ENCODE measurements around the gene RAB35. TPM values are rescaled to one million over a fixed set of nuclear protein-coding genes. Genes with fewer than 3 reads are reported as not detected.

The RAB35 gene
- total RNA-seq, 1 experiment from 2014 or later: 62.0 TPM

- Histone ChIP-seq H3K36me3 (ENCODE audit: control insufficient read depth, insufficient read depth, low read length) (peaks cover 50% of the 10 kb centered on the region), H3K4me1 (ENCODE audit: control insufficient read depth, insufficient read depth, low read length) (no peaks in the 10 kb centered on the region), H3K4me3 (ENCODE audit: low read depth in 2 of 2, low read length in 2 of 2) (no peak overlapping the region), H3K9me3 (ENCODE audit: control insufficient read depth, insufficient read depth, low read depth, low read length) (no peaks in the 10 kb centered on the region), H3K27ac (ENCODE audit: low read length) (no peak overlapping the region), H3K27me3 (ENCODE audit: control insufficient read depth, insufficient read depth, low read length) (no peaks in the 10 kb centered on the region)
- BruUV-seq (replicated peaks): no TSS peak
- intact Hi-C loops (cut with micrococcal nuclease; ENCODE audit: unreplicated experiment): no loop called here
- TF ChIP-seq CTCF (IDR thresholded peaks at IDR 0.05) (no peak), POLR2AphosphoS5 (IDR thresholded peaks at IDR 0.05; ENCODE audit: low read depth, low read length) (no peak)
- in situ Hi-C loops (cut with HindIII; ENCODE audit: low pct_unique_long_range_greater_than_20kb, low sequenced_read_pairs): no loop called here
- ATAC-seq (no peak), DNase-seq (ENCODE audit: low read depth, low spot score) (no peak)
- ChIA-PET POLR2A (no interaction called here), CTCF (no interaction called here)
These were observed 16.4 kb upstream of the RAB35 start for GRCh38 chr12:120132863-120133385.

- BruUV-seq (replicated peaks): no TSS peak
- H3K27me3 ChIP-seq (ENCODE audit: control insufficient read depth, insufficient read depth, low read length): no peaks in the 10 kb centered on the region
- ATAC-seq (no peak), DNase-seq (ENCODE audit: low read depth, low spot score) (no peak)
- POLR2A ChIA-PET: no interaction called here
- TF ChIP-seq POLR2AphosphoS5 (IDR thresholded peaks at IDR 0.05; ENCODE audit: low read depth, low read length) (no peak), TCF7L2 (IDR thresholded peaks at IDR 0.05; ENCODE audit: low read depth, low read length) (no peak), CTCF (IDR thresholded peaks at IDR 0.05) (no peak), SIN3A (IDR thresholded peaks at IDR 0.05; ENCODE audit: borderline replicate concordance, insufficient read depth, low read depth, low read length) (no peak), REST (IDR thresholded peaks at IDR 0.05; ENCODE audit: insufficient read depth in 1 of 2, low read depth in 2 of 2, low read length in 1 of 2) (no peak)
- no peak overlapping the region for H3K27ac ChIP-seq (ENCODE audit: low read length)
- CTCF ChIA-PET: no interaction called here
- H3K4me1 ChIP-seq (ENCODE audit: control insufficient read depth, insufficient read depth, low read length): no peaks in the 10 kb centered on the region
- in situ Hi-C loops (cut with HindIII; ENCODE audit: low pct_unique_long_range_greater_than_20kb, low sequenced_read_pairs): no loop called here
- no peaks in the 10 kb centered on the region for H3K9me3 ChIP-seq (ENCODE audit: control insufficient read depth, insufficient read depth, low read depth, low read length)
- no peak overlapping the region for H3K4me3 ChIP-seq (ENCODE audit: low read depth in 2 of 2, low read length in 2 of 2)
- H3K36me3 ChIP-seq (ENCODE audit: control insufficient read depth, insufficient read depth, low read length): peaks cover 51% of the 10 kb centered on the region
- intact Hi-C loops (cut with micrococcal nuclease; ENCODE audit: unreplicated experiment): no loop called here
These were observed 15.7 kb upstream of the RAB35 start for GRCh38 chr12:120132054-120132836.

All from Panc1 (cell line).